OCI-LY7 (cell line): ENCODE measurements around the gene GNB4. TPM values are rescaled to one million over a fixed set of nuclear protein-coding genes. Genes with fewer than 3 reads are reported as not detected.

Source experiments
- BruUV-seq: library from RNA; stranded (reverse); fragments of 400-500 nt; replicated peaks from 2 replicates; lab custom pipeline; 2021; lab: Mats Ljungman, UMichigan
- CTCF ChIA-PET: fragments of 300-600 bp; sonication (Branson Sonifier 250); formaldehyde crosslinking; loops from one replicate; lab custom pipeline; 2022; ENCODE audit warnings: antibody characterized with exemption; ENCODE audit not compliant: unreplicated experiment; lab: Charles Lee
- POLR2A ChIA-PET: fragments of 300-600 bp; sonication (Branson Sonifier 250); formaldehyde crosslinking; loops from one replicate; lab custom pipeline; 2022; ENCODE audit warnings: antibody characterized with exemption; lab: Charles Lee
- DNase-seq: peaks from one replicate; pipeline ENCODE4 v3.0.0-alpha.2; 2015; ENCODE audit warnings: low spot score
- H2AFZ ChIP-seq: fragments of 200-600 bp; sonication (generic), shearing (Covaris generic); 2 replicates; pipeline ENCODE4 v1.6.1; 2014; ENCODE audit warnings: mild to moderate bottlenecking, antibody characterized with exemption, low read length, moderate library complexity
- H3K27ac ChIP-seq: fragments of 200-600 bp; sonication (generic); 2 replicates; pipeline ENCODE4 v1.5.1; 2014; ENCODE audit warnings: mixed run types, low read depth, mild to moderate bottlenecking, moderate library complexity, low read length, inconsistent platforms; ENCODE audit not compliant: poor library complexity, severe bottlenecking
- H3K36me3 ChIP-seq: fragments of 200-600 bp; sonication (generic); 2 replicates; pipeline ENCODE4 v1.6.1; 2014; ENCODE audit warnings: mild to moderate bottlenecking, antibody characterized with exemption, low read length, moderate library complexity, mixed read lengths; ENCODE audit not compliant: insufficient read depth
- H3K4me1 ChIP-seq: fragments of 200-600 bp; sonication (generic); 2 replicates; pipeline ENCODE4 v1.5.1; 2014; ENCODE audit warnings: mild to moderate bottlenecking, low read length; ENCODE audit not compliant: insufficient read depth, poor library complexity, severe bottlenecking
- H3K4me2 ChIP-seq: fragments of 200-600 bp; sonication (generic); 2 replicates; pipeline ENCODE4 v1.6.1; 2014; ENCODE audit warnings: mild to moderate bottlenecking, low read length
- H3K4me3 ChIP-seq: fragments of 200-600 bp; sonication (generic); 2 replicates; pipeline ENCODE4 v1.5.1; 2014; ENCODE audit warnings: mild to moderate bottlenecking, low read depth, low read length; ENCODE audit not compliant: poor library complexity, severe bottlenecking
- H3K79me2 ChIP-seq: fragments of 200-600 bp; sonication (generic); 2 replicates; pipeline ENCODE4 v1.6.1; 2016; ENCODE audit warnings: low read depth, mild to moderate bottlenecking, low read length, moderate library complexity, mixed read lengths; ENCODE audit not compliant: insufficient read depth
- H3K9me2 ChIP-seq: fragments of 200-600 bp; sonication (generic); 2 replicates; pipeline ENCODE4 v1.6.1; 2016; ENCODE audit warnings: mild to moderate bottlenecking, low read length, mixed read lengths; ENCODE audit not compliant: insufficient read depth
- H3K9me3 ChIP-seq: fragments of 200-600 bp; sonication (generic); 2 replicates; pipeline ENCODE4 v1.6.1; 2014; ENCODE audit warnings: mild to moderate bottlenecking, mixed run types, low read length, mixed read lengths
- H4K20me1 ChIP-seq: fragments of 200-600 bp; sonication (generic); 2 replicates; pipeline ENCODE4 v1.6.1; 2014; ENCODE audit warnings: mild to moderate bottlenecking, antibody characterized with exemption, low read length, moderate library complexity, mixed read lengths; ENCODE audit not compliant: insufficient read depth
- EZH2phosphoT487 ChIP-seq: fragments of 200-600 bp; sonication (generic); IDR thresholded peaks from 2 replicates; pipeline ENCODE4 v1.6.1; 2018; ENCODE audit warnings: low read depth, borderline replicate concordance, mild to moderate bottlenecking, mixed run types, antibody characterized with exemption, low read length, moderate library complexity, mixed read lengths
- intact Hi-C: fragments of 100-400 bp; cut with micrococcal nuclease; formaldehyde crosslinking; loops from one replicate; pipeline ENCODE4 v1.10.0; 2022; ENCODE audit not compliant: unreplicated experiment
- total RNA-seq, 2 experiments: library from RNA; depleted of rRNA in 1 of 2; stranded (reverse); fragments of >200 nt in 1 of 2; shearing (Covaris generic) in 1 of 2; gene quantifications; 2 replicates each; pipeline ENCODE4 v1.2.3, GENCODE V29; 2014 to 2022
- TF ChIP-seq, protein P1 (sequence below): fragments of 200-600 bp; sonication (generic); conservative IDR thresholded peaks from 2 replicates; pipeline ENCODE4 v1.5.1; 2014; ENCODE audit warnings: mild to moderate bottlenecking, antibody characterized with exemption, low read length, moderate library complexity, mixed read lengths

Gene GNB4
- total RNA-seq, 2 experiments from 2014 or later = 3.7 to 9.5 TPM

DNA sequence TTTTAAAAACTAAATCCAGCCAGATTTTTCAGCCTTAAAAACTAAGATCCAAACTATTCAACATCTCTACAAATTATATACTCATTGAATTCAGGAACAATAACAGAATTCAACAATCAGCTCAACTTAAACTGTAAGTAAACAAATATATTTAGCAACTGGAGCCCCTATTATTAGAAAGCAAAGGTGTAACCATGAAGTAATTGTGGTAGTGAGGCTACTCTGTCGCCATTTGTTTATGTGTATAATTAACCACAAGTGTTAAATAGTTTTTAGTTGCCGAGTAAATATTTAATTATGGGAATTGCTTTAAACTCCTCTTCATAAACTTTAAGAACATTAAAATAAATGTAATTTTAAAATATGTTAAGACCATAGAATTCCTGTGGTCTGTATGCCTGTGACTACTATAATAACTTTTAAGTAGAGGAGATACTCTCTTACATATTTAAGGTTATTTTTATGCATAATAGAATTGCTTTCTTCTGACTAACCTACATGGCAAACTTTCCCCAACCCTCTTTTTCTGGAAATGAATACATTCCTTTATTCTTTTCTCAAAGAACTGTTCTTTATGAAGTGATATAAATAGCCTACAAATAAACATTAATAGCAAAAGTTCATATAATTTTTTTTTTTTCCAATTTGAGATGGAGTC lies 52.6 kb downstream of the GNB4 start:
- H3K79me2 ChIP-seq = no peaks in the 10 kb centered on the region
- POLR2A ChIA-PET = no interaction called here
- H3K36me3 ChIP-seq = peaks cover 36% of the 10 kb centered on the region
- H2AFZ ChIP-seq = no peak overlapping the region
- H3K9me2 ChIP-seq = no peaks in the 10 kb centered on the region
- H3K27ac ChIP-seq = no peak overlapping the region
- intact Hi-C loops = no loop called here
- DNase-seq = no peak
- TF ChIP-seq EZH2phosphoT487 = no peak
- TF ChIP-seq, protein P1, sequence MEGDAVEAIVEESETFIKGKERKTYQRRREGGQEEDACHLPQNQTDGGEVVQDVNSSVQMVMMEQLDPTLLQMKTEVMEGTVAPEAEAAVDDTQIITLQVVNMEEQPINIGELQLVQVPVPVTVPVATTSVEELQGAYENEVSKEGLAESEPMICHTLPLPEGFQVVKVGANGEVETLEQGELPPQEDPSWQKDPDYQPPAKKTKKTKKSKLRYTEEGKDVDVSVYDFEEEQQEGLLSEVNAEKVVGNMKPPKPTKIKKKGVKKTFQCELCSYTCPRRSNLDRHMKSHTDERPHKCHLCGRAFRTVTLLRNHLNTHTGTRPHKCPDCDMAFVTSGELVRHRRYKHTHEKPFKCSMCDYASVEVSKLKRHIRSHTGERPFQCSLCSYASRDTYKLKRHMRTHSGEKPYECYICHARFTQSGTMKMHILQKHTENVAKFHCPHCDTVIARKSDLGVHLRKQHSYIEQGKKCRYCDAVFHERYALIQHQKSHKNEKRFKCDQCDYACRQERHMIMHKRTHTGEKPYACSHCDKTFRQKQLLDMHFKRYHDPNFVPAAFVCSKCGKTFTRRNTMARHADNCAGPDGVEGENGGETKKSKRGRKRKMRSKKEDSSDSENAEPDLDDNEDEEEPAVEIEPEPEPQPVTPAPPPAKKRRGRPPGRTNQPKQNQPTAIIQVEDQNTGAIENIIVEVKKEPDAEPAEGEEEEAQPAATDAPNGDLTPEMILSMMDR = no peak
- no peaks in the 10 kb centered on the region for H4K20me1 ChIP-seq
- H3K4me3 ChIP-seq = no peak overlapping the region
- H3K4me2 ChIP-seq = no peak overlapping the region
- TSS peak; percentile 50 for BruUV-seq
- CTCF ChIA-PET = no interaction called here
- H3K4me1 ChIP-seq = no peaks in the 10 kb centered on the region
- no peaks in the 10 kb centered on the region for H3K9me3 ChIP-seq

DNA sequence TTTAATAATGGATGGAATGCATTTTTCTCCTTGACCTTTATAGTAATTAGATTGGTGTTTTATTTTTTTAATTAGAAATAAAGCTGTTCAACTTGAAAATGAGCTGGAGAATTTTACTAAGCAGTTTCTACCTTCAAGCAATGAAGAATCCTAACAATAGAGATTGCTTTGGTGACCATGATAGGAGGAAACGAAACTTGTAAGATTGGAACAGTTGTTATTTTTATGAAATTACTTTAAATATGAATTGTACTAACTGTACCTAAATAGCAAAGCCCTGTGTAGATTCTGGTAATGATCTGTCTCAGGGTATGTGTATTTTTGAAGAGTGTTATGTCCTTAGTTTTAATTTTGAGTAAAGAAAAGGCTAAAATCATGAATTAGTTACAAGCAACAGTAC lies 59.4 kb downstream of the GNB4 start:
- Histone ChIP-seq H3K4me2 (peak overlapping the region; percentile 45), H3K4me1 (peaks cover 16% of the 10 kb centered on the region), H3K9me3 (no peaks in the 10 kb centered on the region), H3K79me2 (no peaks in the 10 kb centered on the region), H3K4me3 (no peak overlapping the region), H3K9me2 (no peaks in the 10 kb centered on the region), H2AFZ (no peak overlapping the region), H3K27ac (peak overlapping the region; percentile 30), H4K20me1 (no peaks in the 10 kb centered on the region), H3K36me3 (peaks cover 79% of the 10 kb centered on the region)
- BruUV-seq = no TSS peak
- TF ChIP-seq EZH2phosphoT487 = no peak
- TF ChIP-seq, protein P1 = no peak
- intact Hi-C loops = no loop called here
- DNase-seq = peak; percentile 27
- POLR2A ChIA-PET = interaction anchor here (0.7 to 1.5 kb wide), 8 partner anchors 10 to 142 kb away, joined by 3 to 7 read pairs (median 3); no protein-coding TSS in a partner anchor
- CTCF ChIA-PET = no interaction called here

DNA sequence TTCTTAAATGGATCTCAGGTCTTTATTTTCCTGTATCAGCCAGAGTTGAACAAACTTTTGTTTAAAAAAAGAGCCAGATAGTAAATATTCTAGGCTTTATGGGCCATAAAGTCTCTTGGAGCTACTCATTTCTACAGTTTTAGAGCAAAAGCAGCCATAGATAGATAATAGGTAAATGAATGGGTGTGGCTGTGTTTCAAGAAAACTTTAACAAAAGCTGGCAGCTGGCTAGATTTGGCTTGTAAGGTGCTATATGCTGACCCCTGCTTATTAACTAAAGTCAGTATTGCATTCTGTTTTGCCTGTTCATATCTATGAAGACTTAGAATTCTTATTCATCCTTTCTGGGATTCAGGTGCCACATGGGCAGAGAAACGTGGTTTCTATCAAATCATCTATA lies 74.8 kb downstream of the GNB4 start:
- BruUV-seq = no TSS peak
- ChIA-PET POLR2A (interaction anchor here (0.5 to 0.7 kb wide), 2 partner anchors 66 to 419 kb away, joined by 3 to 4 read pairs; no protein-coding TSS in a partner anchor), CTCF (no interaction called here)

More for the DNA sequence above, 74.8 kb downstream of the GNB4 start:
- TF ChIP-seq, protein P1 = no peak
- H2AFZ ChIP-seq = no peak overlapping the region
- no peak overlapping the region for H3K27ac ChIP-seq
- no peaks in the 10 kb centered on the region for H3K4me1 ChIP-seq
- H3K9me3 ChIP-seq = no peaks in the 10 kb centered on the region
- H3K9me2 ChIP-seq = no peaks in the 10 kb centered on the region
- no peak for DNase-seq
- intact Hi-C loops = no loop called here
- peaks cover 66% of the 10 kb centered on the region for H3K36me3 ChIP-seq
- no peaks in the 10 kb centered on the region for H3K79me2 ChIP-seq
- no peak overlapping the region for H3K4me3 ChIP-seq
- no peaks in the 10 kb centered on the region for H4K20me1 ChIP-seq
- no peak overlapping the region for H3K4me2 ChIP-seq
